Liver (tissue), 9 donors: ENCODE measurements around the gene KRTAP22-1. TPM values are rescaled to one million over a fixed set of nuclear protein-coding genes. Genes with fewer than 3 reads are reported as not detected.

ENCODE experiments used
- DNase-seq: peaks from one replicate; pipeline ENCODE4 v3.0.0-alpha.2; 2017; ENCODE audit warnings: low spot score
- H3K27ac ChIP-seq, 2 donors: one replicate each; pipeline ENCODE4 v1.7.0; 2013; ENCODE audit warnings: inconsistent platforms in 2 of 2, low read length in 2 of 2, control low read depth in 1 of 2, low read depth in 1 of 2, mild to moderate bottlenecking in 1 of 2
- H3K27me3 ChIP-seq, 4 donors: one replicate each; pipeline versions ENCODE4 v1.6.1 to v1.7.0; 2013; ENCODE audit warnings: low read length in 3 of 4, inconsistent platforms in 1 of 4, mild to moderate bottlenecking in 1 of 4, moderate library complexity in 1 of 4; ENCODE audit not compliant: control insufficient read depth in 4 of 4, insufficient read depth in 4 of 4
- H3K36me3 ChIP-seq, 4 donors: one replicate each; pipeline versions ENCODE4 v1.6.1 to v1.7.0; 2013; ENCODE audit warnings: low read length in 3 of 4, mild to moderate bottlenecking in 3 of 4, low read depth in 1 of 4, moderate library complexity in 1 of 4; ENCODE audit not compliant: control insufficient read depth in 4 of 4, insufficient read depth in 3 of 4
- H3K4me1 ChIP-seq, 4 donors: one replicate each; pipeline versions ENCODE4 v1.6.1 to v1.7.0; 2013; ENCODE audit warnings: low read length in 3 of 4, mild to moderate bottlenecking in 3 of 4, moderate library complexity in 1 of 4; ENCODE audit not compliant: control insufficient read depth in 4 of 4, insufficient read depth in 4 of 4
- H3K4me3 ChIP-seq, 3 donors: one replicate each; pipeline versions ENCODE4 v1.6.1 to v1.7.0; 2013; ENCODE audit warnings: low read length in 3 of 3, control low read depth in 1 of 3, low read depth in 1 of 3, mild to moderate bottlenecking in 1 of 3
- H3K9ac ChIP-seq, 2 donors: one replicate each; pipeline ENCODE4 v1.7.0; 2013; ENCODE audit warnings: low read length in 2 of 2, mild to moderate bottlenecking in 2 of 2, moderate library complexity in 2 of 2, control low read depth in 1 of 2, low read depth in 1 of 2
- H3K9me3 ChIP-seq, 4 donors: one replicate each; pipeline versions ENCODE4 v1.6.1 to v1.7.0; 2013; ENCODE audit warnings: low read length in 3 of 4; ENCODE audit not compliant: control insufficient read depth in 4 of 4
- ATF3 ChIP-seq: IDR thresholded peaks from 2 replicates; pipeline ENCODE4 v1.6.1; 2016; ENCODE audit warnings: antibody characterized with exemption
- CTCF ChIP-seq: fragments of 150-350 bp; IDR thresholded peaks from 2 replicates; pipeline ENCODE4 v1.5.1; 2017; ENCODE audit warnings: improper control_type of control experiment, low read depth, low read length; ENCODE audit not compliant: missing input control
- EGR1 ChIP-seq, 2 donors: IDR thresholded peaks; 2 replicates each; pipeline ENCODE4 v1.6.1; 2016 to 2018; ENCODE audit warnings: antibody characterized with exemption in 2 of 2, low read depth in 2 of 2
- FOXA1 ChIP-seq: IDR thresholded peaks from 2 replicates; pipeline ENCODE4 v1.6.1; 2016; ENCODE audit warnings: antibody characterized with exemption
- FOXA2 ChIP-seq: IDR thresholded peaks from 2 replicates; pipeline ENCODE4 v1.6.1; 2016; ENCODE audit warnings: antibody characterized with exemption
- GABPA ChIP-seq, 2 donors: IDR thresholded peaks in 1 of 2; conservative IDR thresholded peaks in 1 of 2; 2 replicates each; pipeline ENCODE4 v1.6.1; 2016; ENCODE audit warnings: antibody characterized with exemption in 2 of 2, mild to moderate bottlenecking in 1 of 2, moderate library complexity in 1 of 2
- HNF4A ChIP-seq, 2 donors: conservative IDR thresholded peaks; 2 replicates each; pipeline ENCODE4 v1.6.1; 2016; ENCODE audit warnings: antibody characterized with exemption in 2 of 2, mild to moderate bottlenecking in 2 of 2
- HNF4G ChIP-seq: IDR thresholded peaks from 2 replicates; pipeline ENCODE4 v1.6.1; 2016; ENCODE audit warnings: antibody characterized with exemption
- MAX ChIP-seq: IDR thresholded peaks from 2 replicates; pipeline ENCODE4 v1.6.1; 2016; ENCODE audit warnings: antibody characterized with exemption
- NR2F2 ChIP-seq: IDR thresholded peaks from 2 replicates; pipeline ENCODE4 v1.6.1; 2016; ENCODE audit warnings: antibody characterized with exemption
- REST ChIP-seq: IDR thresholded peaks from 2 replicates; pipeline ENCODE4 v1.6.1; 2016; ENCODE audit warnings: antibody characterized with exemption, mild to moderate bottlenecking
- RXRA ChIP-seq, 2 donors: IDR thresholded peaks; 2 replicates each; pipeline ENCODE4 v1.6.1; 2017 to 2018; ENCODE audit warnings: antibody characterized with exemption in 2 of 2, mild to moderate bottlenecking in 1 of 2
- SP1 ChIP-seq: IDR thresholded peaks from 2 replicates; pipeline ENCODE4 v1.6.1; 2018; ENCODE audit warnings: antibody characterized with exemption, mild to moderate bottlenecking
- TAF1 ChIP-seq: conservative IDR thresholded peaks from 2 replicates; pipeline ENCODE4 v1.6.1; 2016; ENCODE audit warnings: antibody characterized with exemption, mild to moderate bottlenecking
- ZBTB33 ChIP-seq: IDR thresholded peaks from 2 replicates; pipeline ENCODE4 v1.6.1; 2016; ENCODE audit warnings: antibody characterized with exemption
- WGBS: extraction: QIAGEN DNeasy Blood & Tissue Kit; methylation state at CpG from one replicate; pipeline ENCODE4 v1.1.7; 2013; 5-methylcytosine and 5-hydroxymethylcytosine counted together
- polyA plus RNA-seq, 2 donors: library from polyadenylated mRNA; stranded (reverse) in 1 of 2; unstranded in 1 of 2; fragments of 200-250 nt in 1 of 2; fragments of >200 nt in 1 of 2; fragmentation: Nextera tagmentation in 1 of 2; extraction: Ambion mirVana in 1 of 2; gene quantifications; one replicate each; pipeline versions ENCODE4 v1.2.1 to v1.2.3, GENCODE V29; 2013 to 2015
- total RNA-seq, 2 donors: library from RNA; depleted of rRNA; stranded (reverse); fragments of >200 nt; gene quantifications; one replicate each; pipeline ENCODE4 v1.2.3, GENCODE V29; 2014
- donor health status: healthy.
- donor health status: healthy.
- donor health status: healthy.
- donor health status: healthy.
- donor health status: healthy.

The KRTAP22-1 gene
- total and polyA plus RNA-seq, 4 donors = not detected

GRCh38 chr21:30592140-30592539, 8.7 kb upstream of the KRTAP22-1 start, which contains the start of gene KRTAP6-3:
Gene KRTAP6-3, plus strand, starts transcription at chr21:30592440. Its CDS starts 6 bp downstream, at chr21:30592446.
- Histone ChIP-seq H3K4me3 (no peak within 1 kb of the TSS), H3K9me3 (no peaks in the 10 kb centered on the region), H3K4me1 (no peaks in the 10 kb centered on the region), H3K36me3 (no peaks in the 10 kb centered on the region), H3K27ac (no peak within 1 kb of the TSS), H3K27me3 (no peaks in the 10 kb centered on the region), H3K9ac (no peak within 1 kb of the TSS)
- WGBS = 89% methylated on average over 4 of the region's 4 CpGs
- no peak for DNase-seq
- TF ChIP-seq ZBTB33 (no peak), FOXA1 (no peak), GABPA (IDR thresholded peaks at IDR 0.05 in 1 of 2, conservative IDR thresholded peaks at IDR 0.05 in 1 of 2) (no peak), SP1 (no peak), MAX (no peak), NR2F2 (no peak), EGR1 (IDR thresholded peaks at IDR 0.05; ENCODE audit: low read depth in 2 of 2) (no peak)

GRCh38 chr21:30598802-30599201, 2.1 kb upstream of the KRTAP22-1 start, which contains the start of gene KRTAP6-2:
Gene KRTAP6-2, minus strand, starts transcription at chr21:30598902. Its CDS starts 28 bp downstream, at chr21:30598874.
- Histone ChIP-seq H3K4me3 (no peak within 1 kb of the TSS), H3K27ac (no peak within 1 kb of the TSS), H3K36me3 (no peaks in the 10 kb centered on the region), H3K4me1 (no peaks in the 10 kb centered on the region), H3K27me3 (no peaks in the 10 kb centered on the region), H3K9ac (no peak within 1 kb of the TSS), H3K9me3 (no peaks in the 10 kb centered on the region)
- TF ChIP-seq RXRA (IDR thresholded peaks at IDR 0.05) (no peak), ATF3 (no peak), CTCF (no peak)
- no peak for DNase-seq
- WGBS = 90% methylated on average over 6 of the region's 6 CpGs

GRCh38 chr21:30605968-30606367, 5.1 kb downstream of the KRTAP22-1 start:
- Histone ChIP-seq H3K4me1 (no peaks in the 10 kb centered on the region), H3K9ac (no peak overlapping the region), H3K27me3 (no peaks in the 10 kb centered on the region), H3K27ac (no peak overlapping the region), H3K36me3 (no peaks in the 10 kb centered on the region), H3K9me3 (no peaks in the 10 kb centered on the region), H3K4me3 (no peak overlapping the region)
- no peak for DNase-seq
- no peak for TF ChIP-seq REST
- TF ChIP-seq TAF1 = no peak
- no peak for TF ChIP-seq SP1
- no peak for TF ChIP-seq EGR1 (IDR thresholded peaks at IDR 0.05; ENCODE audit: low read depth in 2 of 2)
- no peak for TF ChIP-seq HNF4A (conservative IDR thresholded peaks at IDR 0.05)
- no peak for TF ChIP-seq ZBTB33
- TF ChIP-seq NR2F2 = no peak
- TF ChIP-seq HNF4G = no peak
- TF ChIP-seq FOXA2 = no peak
- no peak for TF ChIP-seq RXRA (IDR thresholded peaks at IDR 0.05)
- 73% methylated on average over 2 of the region's 2 CpGs for WGBS
